NCI-H1417 (cell line): ENCODE measurements around the gene TRAPPC3.

Experiments used
- DNase-seq, 3 experiments: peaks; one replicate each; lab custom pipeline; 2025; lab: John Stamatoyannopoulos, UW

The TRAPPC3 gene

GRCh38 chr1:36153476-36153875 is 4.2 kb upstream of the TRAPPC3 start:
- no peak for DNase-seq

GRCh38 chr1:36151845-36152203 is 2.5 kb upstream of the TRAPPC3 start:
- peak in 1 of 3 experiments; percentile 28 for DNase-seq

- no peak for DNase-seq
Observed at GRCh38 chr1:36151134-36151844, 2.0 kb upstream of the TRAPPC3 start.

GRCh38 chr1:36150296-36151133 is 1.2 kb upstream of the TRAPPC3 start:
- peak; percentile 75 to 89 (median 81) for DNase-seq

GRCh38 chr1:36149973-36150295 is 648 bp upstream of the TRAPPC3 start:
- no peak for DNase-seq

GRCh38 chr1:36148821-36149236 is 457 bp downstream of the TRAPPC3 start:
- no peak for DNase-seq

- no peak for DNase-seq
Observed at GRCh38 chr1:36144413-36144812, 4.9 kb downstream of the TRAPPC3 start.

- DNase-seq, result no peak
Observed at GRCh38 chr1:36143424-36143823, 5.9 kb downstream of the TRAPPC3 start.

- no peak for DNase-seq
Observed at GRCh38 chr1:36142121-36142520, 7.2 kb downstream of the TRAPPC3 start.

GRCh38 chr1:36139521-36139920 is 9.8 kb downstream of the TRAPPC3 start:
- no peak for DNase-seq

- DNase-seq, result peak in 2 of 3 experiments; percentile 59 to 71
Observed at GRCh38 chr1:36137776-36138175, 11.5 kb downstream of the TRAPPC3 start.

GRCh38 chr1:36137226-36137625 is 12.1 kb downstream of the TRAPPC3 start:
- DNase-seq, result no peak

GRCh38 chr1:36136535-36136934 is 12.8 kb downstream of the TRAPPC3 start:
- DNase-seq, result no peak

- DNase-seq, result no peak
Observed at GRCh38 chr1:36135796-36136195, 13.5 kb downstream of the TRAPPC3 start.

- DNase-seq, result no peak
Observed at GRCh38 chr1:36135330-36135667, 14.0 kb downstream of the TRAPPC3 start.

- peak; percentile 19 to 53 (median 25) for DNase-seq
Observed at GRCh38 chr1:36134505-36135329, 14.6 kb downstream of the TRAPPC3 start.

- DNase-seq, result no peak
Observed at GRCh38 chr1:36134031-36134430, 15.3 kb downstream of the TRAPPC3 start.

- no peak for DNase-seq
Observed at GRCh38 chr1:36133484-36133883, 15.8 kb downstream of the TRAPPC3 start.

- no peak for DNase-seq
Observed at GRCh38 chr1:36132029-36132428, 17.3 kb downstream of the TRAPPC3 start.

GRCh38 chr1:36128905-36129206 is 20.4 kb downstream of the TRAPPC3 start:
- no peak for DNase-seq

GRCh38 chr1:36128126-36128904 is 21.0 kb downstream of the TRAPPC3 start:
- DNase-seq, result no peak
